Measurements from ENCODE around the gene PDE9A.

- TF ChIP-seq POLR2A (IDR thresholded peaks at IDR 0.05), result no peak
- no peak for TF ChIP-seq EP300 (IDR thresholded peaks at IDR 0.05)
- no peak for TF ChIP-seq CTCF (IDR thresholded peaks at IDR 0.05)
Observed at GRCh38 chr21:42809577-42810475, 156.4 kb downstream of the PDE9A start.
